Ovary (tissue), 3 donors: ENCODE data around the gene ATP5F1C.

Experiments
- POLR2A ChIP-seq: fragments of 450-650 bp; IDR thresholded peaks from one replicate; pipeline ENCODE4 v1.6.1; 2017; ENCODE audit warnings: antibody characterized with exemption, mild to moderate bottlenecking, moderate library complexity
- TF ChIP-seq, protein P1 (sequence below), 3 donors: fragments of 450-650 bp in 2 of 3; fragments of 200-600 bp in 1 of 3; IDR thresholded peaks; one replicate each; pipeline versions ENCODE4 v1.5.1 to v1.8.0; 2016 to 2022; ENCODE audit warnings: antibody characterized with exemption in 3 of 3, mild to moderate bottlenecking in 1 of 3
- donor health status: DM: no; HTN: no; CAD: no.

DNA sequence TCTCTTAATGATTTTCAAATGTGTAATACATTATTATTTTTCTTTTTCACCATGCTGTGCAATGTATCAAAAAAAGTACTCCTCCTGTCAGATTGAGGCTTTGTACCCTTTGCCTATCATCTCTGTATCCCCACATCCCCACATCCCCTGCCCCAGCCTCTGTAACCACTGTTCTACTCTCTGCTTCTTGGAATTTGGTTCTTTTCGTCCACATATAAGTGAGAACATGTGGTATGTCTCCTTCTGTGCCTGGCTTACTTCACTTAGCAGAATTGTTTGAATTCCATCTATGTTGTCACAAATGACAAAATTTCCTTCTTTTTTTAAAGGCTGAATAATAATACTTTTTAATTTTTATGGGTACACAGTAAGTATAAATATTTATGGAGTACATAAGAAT lies 44.1 kb downstream of the ATP5F1C start:
- TF ChIP-seq POLR2A = no peak
- TF ChIP-seq, protein P1, sequence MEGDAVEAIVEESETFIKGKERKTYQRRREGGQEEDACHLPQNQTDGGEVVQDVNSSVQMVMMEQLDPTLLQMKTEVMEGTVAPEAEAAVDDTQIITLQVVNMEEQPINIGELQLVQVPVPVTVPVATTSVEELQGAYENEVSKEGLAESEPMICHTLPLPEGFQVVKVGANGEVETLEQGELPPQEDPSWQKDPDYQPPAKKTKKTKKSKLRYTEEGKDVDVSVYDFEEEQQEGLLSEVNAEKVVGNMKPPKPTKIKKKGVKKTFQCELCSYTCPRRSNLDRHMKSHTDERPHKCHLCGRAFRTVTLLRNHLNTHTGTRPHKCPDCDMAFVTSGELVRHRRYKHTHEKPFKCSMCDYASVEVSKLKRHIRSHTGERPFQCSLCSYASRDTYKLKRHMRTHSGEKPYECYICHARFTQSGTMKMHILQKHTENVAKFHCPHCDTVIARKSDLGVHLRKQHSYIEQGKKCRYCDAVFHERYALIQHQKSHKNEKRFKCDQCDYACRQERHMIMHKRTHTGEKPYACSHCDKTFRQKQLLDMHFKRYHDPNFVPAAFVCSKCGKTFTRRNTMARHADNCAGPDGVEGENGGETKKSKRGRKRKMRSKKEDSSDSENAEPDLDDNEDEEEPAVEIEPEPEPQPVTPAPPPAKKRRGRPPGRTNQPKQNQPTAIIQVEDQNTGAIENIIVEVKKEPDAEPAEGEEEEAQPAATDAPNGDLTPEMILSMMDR (IDR thresholded peaks at IDR 0.05) = no peak
